Measurements from ENCODE around the gene ANKRD60. TPM values are rescaled to one million over a fixed set of nuclear protein-coding genes. Genes with fewer than 3 reads are reported as not detected.

Gene ANKRD60
- total and polyA plus RNA-seq, 2 of the 4 experiments (the other 2 are of a cell fraction) = not detected

DNA sequence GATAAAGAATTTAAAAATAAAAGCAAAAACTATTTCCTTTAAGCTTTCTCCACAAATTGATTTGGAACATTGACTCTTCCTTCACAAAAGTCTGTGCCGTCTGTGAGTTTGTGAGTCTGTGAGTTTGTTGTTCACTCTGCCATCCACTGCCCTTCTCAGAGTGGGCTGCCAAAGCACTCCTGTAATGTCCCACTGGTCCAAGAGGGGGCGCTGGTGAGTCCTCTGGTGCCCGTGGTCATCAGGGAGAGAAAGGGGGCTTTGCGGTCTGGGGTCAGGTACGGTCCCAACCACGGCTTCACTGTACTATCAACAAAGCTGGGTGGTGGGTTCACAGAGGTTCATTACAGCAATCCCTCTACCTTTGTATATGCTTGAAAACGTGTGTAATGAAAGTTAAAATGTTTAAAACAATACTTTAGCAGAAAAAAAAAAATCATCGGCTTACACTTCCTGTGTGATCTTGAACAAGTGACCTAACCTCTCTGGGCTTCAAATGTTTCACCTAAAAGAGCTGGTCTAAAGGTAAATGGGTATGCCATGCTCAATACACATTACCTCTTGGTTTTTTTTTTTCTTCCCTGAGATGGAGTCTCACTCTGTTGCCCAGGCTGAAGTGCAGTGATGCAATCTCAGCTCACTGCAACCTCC, 5.6 kb upstream of the ANKRD60 start:
- Histone ChIP-seq H2AFZ (replicated peaks; ENCODE audit: low read length, poor library complexity) (no peak overlapping the region), H4K8ac (ENCODE audit: low read depth in 2 of 2, low read length in 2 of 2) (no peak overlapping the region), H3K27me3 (ENCODE audit: control insufficient read depth, insufficient read depth, low read length) (no peaks in the 10 kb centered on the region), H3K36me3 (ENCODE audit: control insufficient read depth, insufficient read depth, low read length) (peaks cover 7% of the 10 kb centered on the region), H3K4me2 (ENCODE audit: low read depth, low read length) (no peak overlapping the region), H3K9me3 (ENCODE audit: control insufficient read depth, insufficient read depth, low read length) (no peaks in the 10 kb centered on the region), H3K56ac (ENCODE audit: extremely low read depth, insufficient read depth, low read length) (no peak overlapping the region), H3K23ac (ENCODE audit: low read depth, low read length) (no peak overlapping the region), H3K9me1 (ENCODE audit: insufficient read depth, low read length) (no peaks in the 10 kb centered on the region), H3K27ac (ENCODE audit: insufficient read depth, low read length) (no peak overlapping the region), H2AK9ac (replicated peaks; ENCODE audit: low read depth, low read length, poor library complexity) (peak overlapping the region; percentile 50), H2BK5ac (ENCODE audit: low read depth, low read length, poor library complexity, severe bottlenecking) (no peak overlapping the region), H2AK5ac (ENCODE audit: low read depth, low read length) (no peak overlapping the region), H4K91ac (ENCODE audit: insufficient read depth, low read depth, low read length) (no peak overlapping the region), H3K4me3 (ENCODE audit: insufficient read depth, low read depth, low read length) (no peak overlapping the region), H4K20me1 (ENCODE audit: insufficient read depth, low read length) (peaks cover 4% of the 10 kb centered on the region; the same call in 1 of the 2 replicates), H3K9ac (ENCODE audit: low read depth, low read length) (no peak overlapping the region), H3K4ac (ENCODE audit: low read depth, low read length) (no peak overlapping the region), H4K5ac (ENCODE audit: low read depth, low read length) (no peak overlapping the region), H3K79me1 (ENCODE audit: low read depth in 1 of 2, low read length in 2 of 2) (peaks cover 0 to 4% of the 10 kb centered on the region in 2 experiments; a peak in 1 of 4 replicates), H3K14ac (replicated peaks; ENCODE audit: low read depth, low read length) (no peak overlapping the region), H2BK120ac (ENCODE audit: low read depth, low read length) (no peak overlapping the region), H3K18ac (ENCODE audit: low read depth, low read length) (no peak overlapping the region), H2BK20ac (ENCODE audit: low read depth, low read length) (no peak overlapping the region), H3K4me1 (ENCODE audit: control insufficient read depth, insufficient read depth, low read length) (peaks cover 7% of the 10 kb centered on the region), H2BK15ac (ENCODE audit: low read depth, low read length) (no peak overlapping the region)
- intact Hi-C loops (cut with micrococcal nuclease) (loop anchor here (10.0 kb wide), 3 partner anchors 601 to 991 kb away; partner anchors contain the start of gene PRELID3B), in situ Hi-C loops (cut with MboI; ENCODE audit: low sequenced_read_pairs) (loop anchor here (10.0 to 25.0 kb wide), 3 partner anchors 201 to 803 kb away; partner anchors contain the start of genes ATP5F1E, PRELID3B and STX16), dilution Hi-C loops (cut with HindIII; ENCODE audit: low sequenced_read_pairs, unreplicated experiment) (loop anchor here (25.0 kb wide), 1 partner anchor 428 kb away; the partner anchor contains the start of gene STX16)
- ATAC-seq (ENCODE audit: low read depth) = no peak
- POLR2A ChIA-PET (ENCODE audit: unreplicated experiment) = no interaction called here
- TF ChIP-seq SMC3 (IDR thresholded peaks at IDR 0.05; ENCODE audit: low read depth, low read length) (peak; percentile 33; the same call in 1 of the 2 replicates), RAD21 (IDR thresholded peaks at IDR 0.05; ENCODE audit: low read length) (peak; percentile 37), CTCF (conservative IDR thresholded peaks at IDR 0.05; ENCODE audit: low read depth, low read length) (peak; percentile 57), CEBPB (IDR thresholded peaks at IDR 0.05; ENCODE audit: low read depth, low read length) (no peak), MAFK (IDR thresholded peaks at IDR 0.05; ENCODE audit: low read depth, low read length) (no peak), MXI1 (IDR thresholded peaks at IDR 0.05; ENCODE audit: borderline replicate concordance, low read depth, low read length) (no peak)
- no CpG with 5 or more reads among the region's 8 CpGs for WGBS, 2 experiments (ENCODE audit: extremely low coverage in 2 of 2, insufficient read length in 1 of 2)
- no TSS peak for BruUV-seq (replicated peaks)
- DNase-seq = no peak
- CTCF ChIA-PET = interaction anchor here (0.6 to 1.5 kb wide), 7 partner anchors 10 to 681 kb away, joined by 3 to 10 read pairs (median 6); no protein-coding TSS in a partner anchor

Measured in IMR-90 (cell line).